Measurements from ENCODE around the gene TOPBP1. TPM values are rescaled to one million over a fixed set of nuclear protein-coding genes. Genes with fewer than 3 reads are reported as not detected.

Gene TOPBP1
- total RNA-seq, 2 donors from 2014 or later = 21.5 to 34.2 TPM

DNA sequence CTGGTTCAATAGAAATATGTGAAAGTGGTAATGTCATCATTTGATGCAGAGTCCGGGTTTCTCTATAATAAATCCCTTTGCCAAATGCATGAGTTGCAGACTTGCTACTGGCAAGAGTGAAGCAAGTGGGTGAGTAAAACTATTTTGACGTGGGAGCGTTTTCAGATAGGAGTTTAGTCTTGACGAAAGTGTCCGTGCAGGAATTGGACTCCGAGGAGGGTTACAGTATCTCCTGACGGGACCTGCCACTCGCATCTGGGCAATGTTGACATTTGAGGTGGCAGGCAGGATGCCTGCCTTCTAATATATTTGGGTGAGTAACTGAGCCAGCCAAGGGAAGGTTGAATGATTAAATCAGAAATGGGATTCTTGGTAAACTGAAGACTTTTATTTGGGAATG is 72.2 kb downstream of the TOPBP1 start:
- Histone ChIP-seq H3K4me1 (ENCODE audit: control insufficient read depth in 1 of 2, low read depth in 2 of 2) (peaks cover 0 to 3% of the 10 kb centered on the region in 2 donors), H3K36me3 (peaks cover 30% of the 10 kb centered on the region), H3K4me3 (no peak overlapping the region), H3K27me3 (replicated peaks; ENCODE audit: insufficient read depth) (no peaks in the 10 kb centered on the region), H3K9me3 (no peaks in the 10 kb centered on the region), H3K27ac (no peak overlapping the region)
- DNase-seq (ENCODE audit: low spot score) (no peak), ATAC-seq (ENCODE audit: insufficient number of reproducible peaks, low FRiP score, low read depth) (no peak)
- TF ChIP-seq, protein P1, sequence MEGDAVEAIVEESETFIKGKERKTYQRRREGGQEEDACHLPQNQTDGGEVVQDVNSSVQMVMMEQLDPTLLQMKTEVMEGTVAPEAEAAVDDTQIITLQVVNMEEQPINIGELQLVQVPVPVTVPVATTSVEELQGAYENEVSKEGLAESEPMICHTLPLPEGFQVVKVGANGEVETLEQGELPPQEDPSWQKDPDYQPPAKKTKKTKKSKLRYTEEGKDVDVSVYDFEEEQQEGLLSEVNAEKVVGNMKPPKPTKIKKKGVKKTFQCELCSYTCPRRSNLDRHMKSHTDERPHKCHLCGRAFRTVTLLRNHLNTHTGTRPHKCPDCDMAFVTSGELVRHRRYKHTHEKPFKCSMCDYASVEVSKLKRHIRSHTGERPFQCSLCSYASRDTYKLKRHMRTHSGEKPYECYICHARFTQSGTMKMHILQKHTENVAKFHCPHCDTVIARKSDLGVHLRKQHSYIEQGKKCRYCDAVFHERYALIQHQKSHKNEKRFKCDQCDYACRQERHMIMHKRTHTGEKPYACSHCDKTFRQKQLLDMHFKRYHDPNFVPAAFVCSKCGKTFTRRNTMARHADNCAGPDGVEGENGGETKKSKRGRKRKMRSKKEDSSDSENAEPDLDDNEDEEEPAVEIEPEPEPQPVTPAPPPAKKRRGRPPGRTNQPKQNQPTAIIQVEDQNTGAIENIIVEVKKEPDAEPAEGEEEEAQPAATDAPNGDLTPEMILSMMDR (IDR thresholded peaks at IDR 0.05) = no peak

GRCh38 chr3:133588784-133589465 is 72.8 kb downstream of the TOPBP1 start:
- TF ChIP-seq, protein P1 (IDR thresholded peaks at IDR 0.05) = no peak
- peaks cover 0 to 3% of the 10 kb centered on the region in 2 donors for H3K4me1 ChIP-seq (ENCODE audit: control insufficient read depth in 1 of 2, low read depth in 2 of 2)
- H3K27me3 ChIP-seq (replicated peaks; ENCODE audit: insufficient read depth) = no peaks in the 10 kb centered on the region
- peaks cover 36% of the 10 kb centered on the region for H3K36me3 ChIP-seq
- DNase-seq (ENCODE audit: low spot score) (no peak), ATAC-seq (ENCODE audit: insufficient number of reproducible peaks, low FRiP score, low read depth) (no peak)
- no peak overlapping the region for H3K27ac ChIP-seq
- H3K4me3 ChIP-seq = no peak overlapping the region
- no peaks in the 10 kb centered on the region for H3K9me3 ChIP-seq

GRCh38 chr3:133588035-133588434 is 73.7 kb downstream of the TOPBP1 start:
- Histone ChIP-seq H3K27ac (no peak overlapping the region), H3K36me3 (peaks cover 41% of the 10 kb centered on the region), H3K9me3 (no peaks in the 10 kb centered on the region), H3K4me3 (no peak overlapping the region), H3K4me1 (ENCODE audit: control insufficient read depth in 1 of 2, low read depth in 2 of 2) (peaks cover 0 to 3% of the 10 kb centered on the region in 2 donors), H3K27me3 (replicated peaks; ENCODE audit: insufficient read depth) (no peaks in the 10 kb centered on the region)
- DNase-seq (ENCODE audit: low spot score) (no peak), ATAC-seq (ENCODE audit: insufficient number of reproducible peaks, low FRiP score, low read depth) (no peak)
- TF ChIP-seq, protein P1 (IDR thresholded peaks at IDR 0.05) = no peak

- TF ChIP-seq, protein P1 (IDR thresholded peaks at IDR 0.05) = no peak
- Histone ChIP-seq H3K36me3 (peaks cover 61% of the 10 kb centered on the region), H3K27me3 (replicated peaks; ENCODE audit: insufficient read depth) (no peaks in the 10 kb centered on the region), H3K27ac (no peak overlapping the region), H3K9me3 (no peaks in the 10 kb centered on the region), H3K4me3 (no peak overlapping the region), H3K4me1 (ENCODE audit: control insufficient read depth in 1 of 2, low read depth in 2 of 2) (peaks cover 12 to 25% of the 10 kb centered on the region in 2 donors)
- ATAC-seq (ENCODE audit: insufficient number of reproducible peaks, low FRiP score, low read depth) (no peak), DNase-seq (ENCODE audit: low spot score) (no peak)
These were observed 78.3 kb downstream of the TOPBP1 start for GRCh38 chr3:133583396-133583795.

DNA sequence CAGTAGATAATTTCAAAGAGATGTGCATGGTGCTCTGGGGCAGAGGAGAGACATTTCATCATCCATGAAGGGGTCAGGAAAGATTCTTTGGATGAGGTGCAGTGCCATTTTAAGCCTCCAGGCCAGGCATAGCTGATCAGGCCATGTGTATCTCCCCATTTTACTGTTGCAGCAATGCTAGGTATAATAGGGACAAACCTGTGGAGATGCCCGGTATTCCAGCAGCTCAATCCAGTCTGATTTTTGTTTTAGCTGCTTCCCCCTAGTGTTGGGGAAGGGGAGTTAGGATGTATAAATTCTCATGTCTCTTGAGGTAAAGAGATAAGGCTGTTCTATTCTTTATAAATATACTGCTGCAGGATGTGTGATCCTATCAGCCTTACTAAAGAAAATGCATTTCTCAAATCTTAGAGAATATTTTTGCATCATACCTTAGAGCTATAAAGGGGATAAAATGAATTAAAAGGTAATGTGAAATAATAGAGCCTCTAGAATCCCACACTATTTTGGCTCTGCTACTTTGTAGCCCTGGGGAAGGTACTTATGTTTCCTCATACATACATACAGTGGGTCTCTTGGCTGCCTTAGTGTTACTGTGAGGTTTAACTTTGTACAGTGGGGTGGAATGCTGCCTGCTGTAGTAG is 83.1 kb downstream of the TOPBP1 start:
- ATAC-seq (ENCODE audit: insufficient number of reproducible peaks, low FRiP score, low read depth) (no peak), DNase-seq (ENCODE audit: low spot score) (no peak)
- Histone ChIP-seq H3K36me3 (peaks cover 32% of the 10 kb centered on the region), H3K4me3 (peak overlapping the region; percentile 32), H3K9me3 (no peaks in the 10 kb centered on the region), H3K27me3 (replicated peaks; ENCODE audit: insufficient read depth) (no peaks in the 10 kb centered on the region), H3K4me1 (ENCODE audit: control insufficient read depth in 1 of 2, low read depth in 2 of 2) (peaks cover 27 to 61% of the 10 kb centered on the region in 2 donors), H3K27ac (no peak overlapping the region)
- TF ChIP-seq, protein P1 (IDR thresholded peaks at IDR 0.05) = peak; percentile 45

All from thoracic aorta (tissue), 2 donors.